ENCODE measurements around the gene PGS1. TPM values are rescaled to one million over a fixed set of nuclear protein-coding genes. Genes with fewer than 3 reads are reported as not detected.

PGS1 gene
- polyA plus RNA-seq, 3 donors, result 26.0 to 87.1 (median 28.0) TPM

DNA sequence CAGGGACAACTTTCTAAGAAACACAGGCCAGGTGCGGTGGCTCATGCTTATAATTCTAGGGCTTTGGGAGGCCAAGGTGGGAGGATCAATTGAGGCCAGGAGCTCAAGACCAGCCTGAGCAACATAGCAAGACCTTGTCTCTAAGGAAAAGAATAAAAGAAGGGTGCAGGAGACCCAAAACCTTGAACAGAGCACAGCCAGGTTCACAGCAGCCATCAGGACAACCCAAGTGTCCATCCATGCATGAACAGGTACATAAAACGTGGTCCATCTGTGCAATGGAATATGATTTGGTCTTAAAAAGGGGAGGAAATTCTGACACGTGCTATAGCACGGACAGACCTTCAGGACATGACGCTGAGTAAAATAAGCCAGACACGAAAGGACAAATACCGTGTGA, 91.0 kb downstream of the PGS1 start:
- Histone ChIP-seq H3K79me2 (ENCODE audit: insufficient read depth, low read length) (no peaks in the 10 kb centered on the region), H3K36me3 (replicated peaks in 1 of 2; ENCODE audit: control insufficient read depth in 1 of 2, insufficient read depth in 2 of 2, low read length in 2 of 2) (no peaks in the 10 kb centered on the region), H3K4me1 (ENCODE audit: control insufficient read depth in 1 of 2, insufficient read depth in 2 of 2, low read length in 2 of 2) (no peaks in the 10 kb centered on the region), H3K4me3 (replicated peaks in 1 of 3; ENCODE audit: low read depth in 2 of 3, low read length in 3 of 3) (no peak overlapping the region), H4K20me1 (ENCODE audit: insufficient read depth, low read length) (no peaks in the 10 kb centered on the region), H2AFZ (ENCODE audit: insufficient read depth, low read depth, low read length, poor library complexity, severe bottlenecking) (no peak overlapping the region), H3K27me3 (ENCODE audit: control insufficient read depth in 2 of 2, insufficient read depth in 2 of 2, low read length in 2 of 2) (no peaks in the 10 kb centered on the region), H3K9me3 (replicated peaks in 1 of 2; ENCODE audit: control insufficient read depth in 1 of 2, insufficient read depth in 1 of 2, low read length in 2 of 2) (no peaks in the 10 kb centered on the region), H3K4me2 (replicated peaks; ENCODE audit: extremely low read depth, low read length, poor library complexity, severe bottlenecking) (no peak overlapping the region), H3K27ac (ENCODE audit: low read depth in 1 of 2, low read length in 2 of 2) (no peak overlapping the region), H3K9ac (ENCODE audit: insufficient read depth, low read length, poor library complexity, severe bottlenecking) (no peak overlapping the region)
- TF ChIP-seq, protein P1, sequence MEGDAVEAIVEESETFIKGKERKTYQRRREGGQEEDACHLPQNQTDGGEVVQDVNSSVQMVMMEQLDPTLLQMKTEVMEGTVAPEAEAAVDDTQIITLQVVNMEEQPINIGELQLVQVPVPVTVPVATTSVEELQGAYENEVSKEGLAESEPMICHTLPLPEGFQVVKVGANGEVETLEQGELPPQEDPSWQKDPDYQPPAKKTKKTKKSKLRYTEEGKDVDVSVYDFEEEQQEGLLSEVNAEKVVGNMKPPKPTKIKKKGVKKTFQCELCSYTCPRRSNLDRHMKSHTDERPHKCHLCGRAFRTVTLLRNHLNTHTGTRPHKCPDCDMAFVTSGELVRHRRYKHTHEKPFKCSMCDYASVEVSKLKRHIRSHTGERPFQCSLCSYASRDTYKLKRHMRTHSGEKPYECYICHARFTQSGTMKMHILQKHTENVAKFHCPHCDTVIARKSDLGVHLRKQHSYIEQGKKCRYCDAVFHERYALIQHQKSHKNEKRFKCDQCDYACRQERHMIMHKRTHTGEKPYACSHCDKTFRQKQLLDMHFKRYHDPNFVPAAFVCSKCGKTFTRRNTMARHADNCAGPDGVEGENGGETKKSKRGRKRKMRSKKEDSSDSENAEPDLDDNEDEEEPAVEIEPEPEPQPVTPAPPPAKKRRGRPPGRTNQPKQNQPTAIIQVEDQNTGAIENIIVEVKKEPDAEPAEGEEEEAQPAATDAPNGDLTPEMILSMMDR (IDR thresholded peaks at IDR 0.05), result no peak
- H3K4me1 Mint-ChIP-seq, result no peaks in the 10 kb centered on the region
- H3K36me3 Mint-ChIP-seq, result no peaks in the 10 kb centered on the region
- H3K9me3 Mint-ChIP-seq, result peaks cover 0 to 19% (median 3%) of the 10 kb centered on the region in 7 donors
- no peak overlapping the region for H3K4me3 Mint-ChIP-seq
- intact Hi-C loops (cut with micrococcal nuclease), result no loop called here
- H3K27ac Mint-ChIP-seq, result no peak overlapping the region
- no peak for DNase-seq
- WGBS (ENCODE audit: insufficient coverage), result 98% methylated on average over 6 of the region's 7 CpGs
- peaks cover 1 to 11% (median 7%) of the 10 kb centered on the region in 3 donors for H3K27me3 Mint-ChIP-seq (ENCODE audit: low read depth in 3 of 3)

DNA sequence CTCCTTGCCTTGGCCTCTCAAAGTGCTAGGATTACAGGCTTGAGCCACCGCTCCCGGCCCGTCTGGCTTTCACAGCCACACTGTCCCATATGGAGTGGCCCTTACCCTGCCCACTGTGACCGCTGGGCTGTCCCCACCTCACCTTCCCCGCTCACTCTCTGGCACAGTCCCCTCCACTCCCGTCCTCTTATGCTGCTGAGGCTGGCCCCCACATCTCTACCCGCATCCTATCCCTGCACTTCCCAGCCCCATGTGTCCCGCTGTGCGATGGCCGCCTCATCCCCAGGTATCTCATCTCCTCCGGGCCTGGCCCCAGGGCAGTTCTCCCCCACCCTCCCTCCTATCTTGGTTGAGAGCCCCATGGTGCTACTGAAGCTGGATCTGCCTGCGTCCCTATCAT, 93.2 kb downstream of the PGS1 start:
- WGBS (ENCODE audit: insufficient coverage), result 99% methylated on average over 9 of the region's 12 CpGs
- H3K27ac Mint-ChIP-seq, result peak overlapping the region in 1 of 7 donors; percentile 52
- no peak overlapping the region for H3K4me3 Mint-ChIP-seq
- H3K27me3 ChIP-seq (ENCODE audit: control insufficient read depth in 2 of 2, insufficient read depth in 2 of 2, low read length in 2 of 2), result no peaks in the 10 kb centered on the region
- H3K36me3 Mint-ChIP-seq, result no peaks in the 10 kb centered on the region
- H3K9me3 Mint-ChIP-seq, result peaks cover 0 to 12% (median 0%) of the 10 kb centered on the region in 7 donors
- TF ChIP-seq, protein P1 (IDR thresholded peaks at IDR 0.05), result no peak
- H3K9me3 ChIP-seq (replicated peaks in 1 of 2; ENCODE audit: control insufficient read depth in 1 of 2, insufficient read depth in 1 of 2, low read length in 2 of 2), result no peaks in the 10 kb centered on the region
- H3K9ac ChIP-seq (ENCODE audit: insufficient read depth, low read length, poor library complexity, severe bottlenecking), result no peak overlapping the region
- H3K27ac ChIP-seq (ENCODE audit: low read depth in 1 of 2, low read length in 2 of 2), result no peak overlapping the region
- no peak overlapping the region for H3K4me3 ChIP-seq (replicated peaks in 1 of 3; ENCODE audit: low read depth in 2 of 3, low read length in 3 of 3)
- no peaks in the 10 kb centered on the region for H3K79me2 ChIP-seq (ENCODE audit: insufficient read depth, low read length)
- H3K27me3 Mint-ChIP-seq (ENCODE audit: low read depth in 3 of 3), result peaks cover 1 to 16% (median 7%) of the 10 kb centered on the region in 3 donors
- no peak for DNase-seq
- H4K20me1 ChIP-seq (ENCODE audit: insufficient read depth, low read length), result no peaks in the 10 kb centered on the region
- no peak overlapping the region for H2AFZ ChIP-seq (ENCODE audit: insufficient read depth, low read depth, low read length, poor library complexity, severe bottlenecking)
- intact Hi-C loops (cut with micrococcal nuclease), result no loop called here
- no peak overlapping the region for H3K4me2 ChIP-seq (replicated peaks; ENCODE audit: extremely low read depth, low read length, poor library complexity, severe bottlenecking)
- H3K4me1 ChIP-seq (ENCODE audit: control insufficient read depth in 1 of 2, insufficient read depth in 2 of 2, low read length in 2 of 2), result no peaks in the 10 kb centered on the region
- no peaks in the 10 kb centered on the region for H3K4me1 Mint-ChIP-seq
- no peaks in the 10 kb centered on the region for H3K36me3 ChIP-seq (replicated peaks in 1 of 2; ENCODE audit: control insufficient read depth in 1 of 2, insufficient read depth in 2 of 2, low read length in 2 of 2)

Measured in CD14-positive monocyte (primary cell).